H1 (cell line): ENCODE measurements around the gene CRK. TPM values are rescaled to one million over a fixed set of nuclear protein-coding genes. Genes with fewer than 3 reads are reported as not detected.

ENCODE experiments used
- BRCA1 ChIP-seq: IDR thresholded peaks from 2 replicates; pipeline ENCODE4 v1.6.1; 2012; ENCODE audit warnings: low read depth, low read length, improper control_type of control experiment
- EGR1 ChIP-seq: IDR thresholded peaks from 2 replicates; pipeline ENCODE4 v1.6.1; 2011; ENCODE audit warnings: low read depth, low read length, borderline replicate concordance
- EP300 ChIP-seq, 2 experiments: IDR thresholded peaks; 1 replicate in 1 of 2; 2 replicates in 1 of 2; pipeline ENCODE4 v1.6.1; 2011 to 2012; ENCODE audit warnings: low read depth in 2 of 2, low read length in 2 of 2, mild to moderate bottlenecking in 2 of 2, borderline replicate concordance in 1 of 2, inconsistent platforms in 1 of 2, moderate library complexity in 1 of 2
- GABPA ChIP-seq: IDR thresholded peaks from 2 replicates; pipeline ENCODE4 v1.6.1; 2011; ENCODE audit warnings: mild to moderate bottlenecking, low read length, moderate library complexity, borderline replicate concordance; ENCODE audit not compliant: insufficient read depth
- JUND ChIP-seq: IDR thresholded peaks from 2 replicates; pipeline ENCODE4 v1.6.1; 2011; ENCODE audit warnings: mild to moderate bottlenecking, improper control_type of control experiment, low read length
- NANOG ChIP-seq: IDR thresholded peaks from 2 replicates; pipeline ENCODE4 v1.6.1; 2011; ENCODE audit warnings: low read length, low read depth, mild to moderate bottlenecking, inconsistent platforms; ENCODE audit not compliant: insufficient read depth, poor library complexity, severe bottlenecking
- RAD21 ChIP-seq, 2 experiments: IDR thresholded peaks in 1 of 2; conservative IDR thresholded peaks in 1 of 2; 2 replicates each; pipeline ENCODE4 v1.6.1; 2011; ENCODE audit warnings: low read depth in 2 of 2, low read length in 2 of 2, improper control_type of control experiment in 1 of 2, inconsistent platforms in 1 of 2, mild to moderate bottlenecking in 1 of 2, moderate library complexity in 1 of 2
- RBBP5 ChIP-seq: IDR thresholded peaks from 2 replicates; pipeline ENCODE4 v1.7.1; 2012; ENCODE audit warnings: low read depth, mild to moderate bottlenecking, inconsistent platforms, low read length, moderate library complexity, borderline replicate concordance
- polyA plus RNA-seq, 7 experiments: library from polyadenylated mRNA; depleted of rRNA in 3 of 7; stranded (reverse) in 5 of 7; unstranded in 2 of 7; fragments of >200 nt in 5 of 7; fragments of 200-250 nt in 2 of 7; gene quantifications; 1 replicate in 5 of 7; 2 replicates in 1 of 7; 4 replicates in 1 of 7; pipeline versions ENCODE4 v1.2.1 to v1.2.3, GENCODE V29; 2011 to 2013; ENCODE audit warnings: missing spikeins in 2 of 7, mixed read lengths in 2 of 7
- total RNA-seq: library from RNA; stranded (reverse); fragmentation: NEBNext Ultra II Directional; extraction: Animal tissue kit (Norgen Biotek cat#: 25700); gene quantifications from 2 replicates; pipeline ENCODE4 v1.2.1, GENCODE V29; 2021
- TF ChIP-seq, protein P1 (sequence below), 3 experiments: IDR thresholded peaks; 1 replicate in 2 of 3; 2 replicates in 1 of 3; pipeline versions ENCODE4 v1.5.1 to v1.6.1; 2011; ENCODE audit warnings: low read length in 3 of 3, mild to moderate bottlenecking in 3 of 3, inconsistent platforms in 2 of 3, low read depth in 1 of 3, moderate library complexity in 1 of 3; ENCODE audit not compliant: insufficient read depth in 1 of 3; ENCODE audit errors: control extremely low read depth in 1 of 3

CRK gene
- total and polyA plus RNA-seq, 2 of the 8 experiments (the other 6 are each of a cell fraction or from before 2014, with no cell fraction given), result 32.8 to 57.1 TPM

DNA sequence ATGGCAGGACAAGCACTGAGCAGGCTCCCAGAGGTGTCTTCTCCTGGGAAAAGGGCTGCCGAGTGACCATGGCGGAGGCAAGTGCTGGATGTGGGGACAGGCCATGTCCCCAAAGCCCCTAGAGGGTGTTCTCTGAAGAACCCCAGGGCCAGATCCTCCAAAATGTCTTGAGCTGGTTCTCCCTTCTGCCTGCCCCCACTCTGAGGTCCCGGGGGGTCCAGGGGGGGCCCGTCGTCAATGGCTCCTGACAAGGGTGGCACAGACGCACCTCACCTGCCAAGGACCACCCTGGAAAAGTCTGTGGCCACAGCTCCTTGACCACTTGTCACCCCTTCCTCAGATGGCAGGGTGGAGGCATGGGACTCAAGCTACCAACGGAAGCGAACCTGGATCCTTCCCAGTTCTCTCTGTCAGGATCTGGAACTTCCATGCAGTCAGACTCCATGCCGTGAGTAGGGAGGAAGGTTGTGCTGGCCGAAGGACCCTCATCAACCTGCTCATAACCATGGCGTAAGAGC lies 38.8 kb upstream of the CRK start (continued):
- TF ChIP-seq, protein P1, sequence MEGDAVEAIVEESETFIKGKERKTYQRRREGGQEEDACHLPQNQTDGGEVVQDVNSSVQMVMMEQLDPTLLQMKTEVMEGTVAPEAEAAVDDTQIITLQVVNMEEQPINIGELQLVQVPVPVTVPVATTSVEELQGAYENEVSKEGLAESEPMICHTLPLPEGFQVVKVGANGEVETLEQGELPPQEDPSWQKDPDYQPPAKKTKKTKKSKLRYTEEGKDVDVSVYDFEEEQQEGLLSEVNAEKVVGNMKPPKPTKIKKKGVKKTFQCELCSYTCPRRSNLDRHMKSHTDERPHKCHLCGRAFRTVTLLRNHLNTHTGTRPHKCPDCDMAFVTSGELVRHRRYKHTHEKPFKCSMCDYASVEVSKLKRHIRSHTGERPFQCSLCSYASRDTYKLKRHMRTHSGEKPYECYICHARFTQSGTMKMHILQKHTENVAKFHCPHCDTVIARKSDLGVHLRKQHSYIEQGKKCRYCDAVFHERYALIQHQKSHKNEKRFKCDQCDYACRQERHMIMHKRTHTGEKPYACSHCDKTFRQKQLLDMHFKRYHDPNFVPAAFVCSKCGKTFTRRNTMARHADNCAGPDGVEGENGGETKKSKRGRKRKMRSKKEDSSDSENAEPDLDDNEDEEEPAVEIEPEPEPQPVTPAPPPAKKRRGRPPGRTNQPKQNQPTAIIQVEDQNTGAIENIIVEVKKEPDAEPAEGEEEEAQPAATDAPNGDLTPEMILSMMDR (IDR thresholded peaks at IDR 0.05; ENCODE audit: control extremely low read depth in 1 of 3, insufficient read depth in 1 of 3, low read depth in 1 of 3, low read length in 3 of 3), result no peak
- no peak for TF ChIP-seq EP300 (IDR thresholded peaks at IDR 0.05; ENCODE audit: borderline replicate concordance in 1 of 2, low read depth in 2 of 2, low read length in 2 of 2)
- TF ChIP-seq RBBP5, result no peak
- TF ChIP-seq JUND, result no peak
- no peak for TF ChIP-seq GABPA
- TF ChIP-seq NANOG, result no peak
- TF ChIP-seq EGR1, result no peak
- TF ChIP-seq BRCA1, result no peak
- TF ChIP-seq RAD21 (IDR thresholded peaks at IDR 0.05 in 1 of 2, conservative IDR thresholded peaks at IDR 0.05 in 1 of 2; ENCODE audit: low read depth in 2 of 2, low read length in 2 of 2), result no peak
